OCI-LY1 (cell line): ENCODE results near the gene NUDCD3.

ENCODE experiments used
- H2AFZ ChIP-seq: fragments of 200-600 bp; sonication (generic), shearing (Covaris generic); 2 replicates; pipeline ENCODE4 v1.6.0; 2014; ENCODE audit warnings: antibody characterized with exemption, mild to moderate bottlenecking, low read length
- H3F3A ChIP-seq: fragments of 200-600 bp; sonication (generic), shearing (Covaris generic); 2 replicates; pipeline ENCODE4 v1.6.0; 2014; ENCODE audit warnings: mild to moderate bottlenecking, antibody characterized with exemption, low read length, moderate library complexity; ENCODE audit not compliant: insufficient read depth
- H3K27ac ChIP-seq: fragments of 200-600 bp; sonication (generic); 2 replicates; pipeline ENCODE4 v1.5.1; 2014; ENCODE audit warnings: low read length, mixed run types, mild to moderate bottlenecking, low read depth; ENCODE audit not compliant: poor library complexity, severe bottlenecking
- H3K27me3 ChIP-seq: fragments of 200-600 bp; sonication (generic); 2 replicates; pipeline ENCODE4 v1.6.0; 2014; ENCODE audit warnings: antibody characterized with exemption, mild to moderate bottlenecking, low read length, moderate library complexity; ENCODE audit not compliant: insufficient read depth
- H3K36me3 ChIP-seq: fragments of 200-600 bp; sonication (generic); 2 replicates; pipeline ENCODE4 v1.6.1; 2014; ENCODE audit warnings: mild to moderate bottlenecking, antibody characterized with exemption, low read length, moderate library complexity, mixed read lengths; ENCODE audit not compliant: insufficient read depth
- H3K4me1 ChIP-seq: fragments of 200-600 bp; sonication (generic); 2 replicates; pipeline ENCODE4 v1.5.1; 2014; ENCODE audit warnings: mild to moderate bottlenecking, low read length, moderate library complexity; ENCODE audit not compliant: insufficient read depth, severe bottlenecking
- H3K4me2 ChIP-seq: fragments of 200-600 bp; sonication (generic), shearing (Covaris generic); 2 replicates; pipeline ENCODE4 v1.6.1; 2014; ENCODE audit warnings: low read length
- H3K4me3 ChIP-seq: fragments of 200-600 bp; sonication (generic); 2 replicates; pipeline ENCODE4 v1.5.1; 2014; ENCODE audit warnings: low read length, low read depth, mild to moderate bottlenecking, mixed read lengths; ENCODE audit not compliant: poor library complexity, severe bottlenecking
- H3K79me2 ChIP-seq: fragments of 200-600 bp; shearing (Covaris generic); 2 replicates; pipeline ENCODE4 v1.6.1; 2016; ENCODE audit warnings: mixed run types, low read length, mixed read lengths; ENCODE audit not compliant: insufficient read depth
- H3K9ac ChIP-seq: fragments of 200-600 bp; sonication (generic), shearing (Covaris generic); 2 replicates; pipeline ENCODE4 v1.6.1; 2014; ENCODE audit warnings: mild to moderate bottlenecking, low read length, mixed read lengths
- H3K9me2 ChIP-seq: fragments of 200-600 bp; sonication (generic), shearing (Covaris generic); 2 replicates; pipeline ENCODE4 v1.6.1; 2014; ENCODE audit warnings: low read depth, mild to moderate bottlenecking, low read length, mixed read lengths
- H3K9me3 ChIP-seq: fragments of 200-600 bp; shearing (Covaris generic); 2 replicates; pipeline ENCODE4 v1.6.1; 2014; ENCODE audit warnings: low read length, mixed read lengths
- H4K20me1 ChIP-seq: fragments of 200-600 bp; sonication (generic), shearing (Covaris generic); 2 replicates; pipeline ENCODE4 v1.6.0; 2016; ENCODE audit warnings: mild to moderate bottlenecking, low read length; ENCODE audit not compliant: insufficient read depth
- EZH2 ChIP-seq: fragments of 200-600 bp; sonication (generic), shearing (Covaris generic); IDR thresholded peaks from 2 replicates; pipeline ENCODE4 v1.8.0; 2017; ENCODE audit warnings: borderline replicate concordance, mixed run types, mild to moderate bottlenecking, antibody characterized with exemption, low read length, moderate library complexity, mixed read lengths
- TF ChIP-seq, protein P1 (sequence below): fragments of 200-600 bp; sonication (generic), shearing (Covaris generic); IDR thresholded peaks from 2 replicates; pipeline ENCODE4 v1.5.1; 2017; ENCODE audit warnings: mild to moderate bottlenecking, antibody characterized with exemption, low read length, moderate library complexity, mixed read lengths

The NUDCD3 gene

DNA sequence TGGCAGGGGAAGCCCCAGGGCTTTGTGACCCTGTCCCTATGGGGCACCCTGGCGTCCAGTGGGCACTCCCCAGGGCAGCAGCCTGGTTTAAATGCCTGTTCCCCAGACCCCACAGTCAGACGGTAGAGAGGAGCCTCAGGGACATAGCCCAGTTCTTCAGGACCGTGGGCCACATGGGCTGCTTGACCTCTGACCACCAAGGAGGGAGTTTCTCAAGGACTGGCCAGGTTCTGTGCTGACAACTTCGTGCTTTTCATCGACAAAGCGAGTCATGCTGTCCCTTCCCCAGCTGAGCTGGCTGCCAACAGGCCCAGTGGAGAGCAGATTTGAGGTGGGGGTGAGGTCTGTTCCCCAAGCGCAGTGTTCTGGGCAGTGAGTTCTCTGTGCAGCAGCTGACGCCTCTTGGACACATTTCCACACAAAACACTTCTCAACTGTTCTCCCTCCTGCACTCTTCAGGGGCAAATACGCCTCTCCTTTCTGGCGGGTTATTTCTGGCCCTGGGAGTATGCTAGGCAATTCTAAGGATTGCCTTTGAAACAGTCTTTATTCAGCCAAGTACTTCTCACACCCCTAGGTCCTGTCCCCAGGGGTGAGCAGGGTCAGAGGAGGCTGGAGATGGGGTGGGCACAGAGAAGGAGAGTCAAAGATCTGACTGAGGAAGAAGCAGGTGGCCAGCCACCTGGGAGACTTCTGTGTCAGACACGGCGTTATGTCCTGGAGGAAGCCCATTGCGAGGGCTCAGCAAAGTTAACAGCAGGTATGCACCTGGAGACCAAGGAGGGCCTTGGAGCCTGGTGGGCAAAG is 107.8 kb downstream of the NUDCD3 start:
- H3F3A ChIP-seq = no peaks in the 10 kb centered on the region
- H3K9me2 ChIP-seq = no peaks in the 10 kb centered on the region
- H3K4me3 ChIP-seq = no peak overlapping the region
- H3K9me3 ChIP-seq = no peaks in the 10 kb centered on the region
- no peaks in the 10 kb centered on the region for H3K27me3 ChIP-seq
- H3K27ac ChIP-seq = no peak overlapping the region
- no peaks in the 10 kb centered on the region for H3K79me2 ChIP-seq
- no peak overlapping the region for H3K4me2 ChIP-seq
- H3K36me3 ChIP-seq = peaks cover 26% of the 10 kb centered on the region; the same call in 1 of the 2 replicates
- no peak for TF ChIP-seq EZH2
- TF ChIP-seq, protein P1, sequence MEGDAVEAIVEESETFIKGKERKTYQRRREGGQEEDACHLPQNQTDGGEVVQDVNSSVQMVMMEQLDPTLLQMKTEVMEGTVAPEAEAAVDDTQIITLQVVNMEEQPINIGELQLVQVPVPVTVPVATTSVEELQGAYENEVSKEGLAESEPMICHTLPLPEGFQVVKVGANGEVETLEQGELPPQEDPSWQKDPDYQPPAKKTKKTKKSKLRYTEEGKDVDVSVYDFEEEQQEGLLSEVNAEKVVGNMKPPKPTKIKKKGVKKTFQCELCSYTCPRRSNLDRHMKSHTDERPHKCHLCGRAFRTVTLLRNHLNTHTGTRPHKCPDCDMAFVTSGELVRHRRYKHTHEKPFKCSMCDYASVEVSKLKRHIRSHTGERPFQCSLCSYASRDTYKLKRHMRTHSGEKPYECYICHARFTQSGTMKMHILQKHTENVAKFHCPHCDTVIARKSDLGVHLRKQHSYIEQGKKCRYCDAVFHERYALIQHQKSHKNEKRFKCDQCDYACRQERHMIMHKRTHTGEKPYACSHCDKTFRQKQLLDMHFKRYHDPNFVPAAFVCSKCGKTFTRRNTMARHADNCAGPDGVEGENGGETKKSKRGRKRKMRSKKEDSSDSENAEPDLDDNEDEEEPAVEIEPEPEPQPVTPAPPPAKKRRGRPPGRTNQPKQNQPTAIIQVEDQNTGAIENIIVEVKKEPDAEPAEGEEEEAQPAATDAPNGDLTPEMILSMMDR = no peak
- no peak overlapping the region for H2AFZ ChIP-seq
- peaks cover 9% of the 10 kb centered on the region for H3K4me1 ChIP-seq
- H4K20me1 ChIP-seq = no peaks in the 10 kb centered on the region
- no peak overlapping the region for H3K9ac ChIP-seq

DNA sequence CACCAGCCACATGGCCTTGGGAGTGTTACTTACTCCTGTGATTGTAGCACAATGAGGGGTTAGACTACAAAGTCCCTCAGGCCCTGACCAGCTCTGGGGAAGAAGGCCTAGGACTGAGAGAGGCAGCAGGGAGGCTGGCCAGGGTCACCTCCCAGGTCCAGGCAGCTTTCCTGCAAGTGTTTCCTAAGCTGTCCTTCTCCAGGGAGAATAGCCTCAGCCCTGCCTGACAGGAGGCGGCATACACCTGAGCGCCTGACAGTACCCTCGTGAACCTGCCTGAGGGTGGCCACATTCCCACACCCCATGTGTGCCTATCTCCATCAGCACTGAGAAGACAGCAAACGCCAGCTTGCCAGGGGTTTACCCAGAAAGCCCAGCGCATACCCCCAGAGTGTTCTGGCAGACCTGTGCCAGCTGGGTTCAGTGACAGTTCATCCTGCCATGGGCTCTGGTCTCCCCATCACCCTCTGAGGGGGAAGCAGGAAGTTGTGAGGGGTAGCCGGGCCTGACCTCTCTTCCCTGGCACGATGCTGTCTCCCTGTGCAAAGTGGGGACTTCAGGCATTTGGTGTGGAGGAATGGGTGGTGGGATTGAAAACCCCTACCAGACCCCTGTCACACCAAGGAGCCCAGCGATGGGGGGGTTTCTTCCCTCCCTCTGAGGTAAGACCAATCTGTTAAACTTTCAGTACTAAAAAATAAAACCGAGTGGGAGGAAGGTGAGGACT is 108.8 kb downstream of the NUDCD3 start:
- H3K27ac ChIP-seq = no peak overlapping the region

DNA sequence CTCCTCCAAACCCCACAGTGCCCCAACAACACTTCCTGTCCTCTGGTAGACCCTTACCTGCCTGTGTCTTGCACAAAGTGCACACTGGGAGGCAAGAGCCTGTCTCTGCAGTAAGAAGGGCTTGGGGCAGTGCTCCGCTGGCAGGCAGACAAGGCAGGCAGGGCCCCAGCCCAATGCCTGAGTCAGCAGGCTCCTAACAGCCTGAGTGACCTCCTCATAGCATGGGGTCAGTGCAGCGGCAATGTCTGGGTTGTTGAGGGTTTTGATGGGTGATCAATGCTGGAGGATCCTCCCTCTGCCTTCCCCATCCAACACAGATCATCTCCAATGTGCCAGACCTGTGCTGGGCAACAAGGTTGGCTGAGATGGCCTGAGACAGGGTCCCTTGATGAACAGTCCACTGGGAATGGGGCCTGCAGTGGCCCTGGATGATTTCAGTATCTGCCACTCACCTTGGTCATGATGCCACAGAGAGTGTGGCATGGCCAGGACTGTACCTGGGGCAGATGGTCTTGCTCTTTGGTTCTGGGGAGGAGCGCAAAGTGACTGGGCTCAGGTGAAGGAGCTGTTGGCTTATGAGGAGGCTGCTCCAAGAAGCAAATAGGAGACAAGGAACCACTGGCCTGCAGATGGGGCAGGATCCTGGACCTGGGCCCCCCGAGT is 109.5 kb downstream of the NUDCD3 start:
- TF ChIP-seq, protein P1 = no peak
- TF ChIP-seq EZH2 = no peak
- H3K9me2 ChIP-seq = no peaks in the 10 kb centered on the region
- H3K27me3 ChIP-seq = no peaks in the 10 kb centered on the region
- H3K4me2 ChIP-seq = no peak overlapping the region
- H3K36me3 ChIP-seq = peaks cover 17% of the 10 kb centered on the region; the same call in 1 of the 2 replicates
- no peak overlapping the region for H3K9ac ChIP-seq
- H2AFZ ChIP-seq = no peak overlapping the region
- no peaks in the 10 kb centered on the region for H3K79me2 ChIP-seq
- no peaks in the 10 kb centered on the region for H3F3A ChIP-seq
- peaks cover 11% of the 10 kb centered on the region for H3K4me1 ChIP-seq
- no peaks in the 10 kb centered on the region for H4K20me1 ChIP-seq
- H3K9me3 ChIP-seq = no peaks in the 10 kb centered on the region
- no peak overlapping the region for H3K4me3 ChIP-seq
- no peak overlapping the region for H3K27ac ChIP-seq

More for the DNA sequence above, 108.8 kb downstream of the NUDCD3 start:
- TF ChIP-seq, protein P1 = no peak
- no peak for TF ChIP-seq EZH2
- Histone ChIP-seq H3K9ac (no peak overlapping the region), H3K79me2 (no peaks in the 10 kb centered on the region), H4K20me1 (no peaks in the 10 kb centered on the region), H3K27me3 (no peaks in the 10 kb centered on the region), H3K36me3 (peaks cover 19% of the 10 kb centered on the region; the same call in 1 of the 2 replicates), H3K4me1 (peaks cover 11% of the 10 kb centered on the region), H3F3A (no peaks in the 10 kb centered on the region), H2AFZ (no peak overlapping the region), H3K9me3 (no peaks in the 10 kb centered on the region), H3K4me2 (no peak overlapping the region), H3K4me3 (no peak overlapping the region), H3K9me2 (no peaks in the 10 kb centered on the region)
